Lower leg skin (tissue), 4 donors: ENCODE data around the gene ALPL. TPM values are rescaled to one million over a fixed set of nuclear protein-coding genes. Genes with fewer than 3 reads are reported as not detected.

Experiments
- DNase-seq, 2 donors: peaks; one replicate each; pipeline ENCODE4 v3.0.0-alpha.2; 2019; ENCODE audit warnings: low spot score in 2 of 2
- H3K4me3 ChIP-seq: fragments of 200-600 bp; sonication (generic); 2 replicates; pipeline ENCODE4 v1.5.1; 2017; ENCODE audit warnings: mild to moderate bottlenecking, low read depth; ENCODE audit not compliant: poor library complexity, severe bottlenecking
- POLR2A ChIP-seq, 2 donors: fragments of 450-650 bp; IDR thresholded peaks; one replicate each; pipeline ENCODE4 v1.6.1; 2016 to 2017; ENCODE audit warnings: antibody characterized with exemption in 2 of 2, mild to moderate bottlenecking in 1 of 2, moderate library complexity in 1 of 2
- WGBS, 2 donors: methylation state at CpG; one replicate each; pipeline ENCODE4 v1.1.5; 2018; 5-methylcytosine and 5-hydroxymethylcytosine counted together
- intact Hi-C: fragments of 100-400 bp; cut with DNase I; formaldehyde crosslinking; loops from one replicate; pipeline ENCODE4 v1.15.0; 2023; ENCODE audit warnings: low total_unique reads
- total RNA-seq, 4 donors: library from RNA; depleted of rRNA; stranded (reverse); fragments of >200 nt; gene quantifications; one replicate each; pipeline ENCODE4 v1.1.0, GENCODE V29; 2016
- TF ChIP-seq, protein P1 (sequence below), 3 donors: fragments of 450-650 bp; IDR thresholded peaks; one replicate each; pipeline ENCODE4 v1.5.1; 2016; ENCODE audit warnings: antibody characterized with exemption in 3 of 3, mild to moderate bottlenecking in 3 of 3, moderate library complexity in 2 of 3

The ALPL gene
- total RNA-seq, 4 donors from 2014 or later = 1.3 to 7.7 (median 2.2) TPM

DNA sequence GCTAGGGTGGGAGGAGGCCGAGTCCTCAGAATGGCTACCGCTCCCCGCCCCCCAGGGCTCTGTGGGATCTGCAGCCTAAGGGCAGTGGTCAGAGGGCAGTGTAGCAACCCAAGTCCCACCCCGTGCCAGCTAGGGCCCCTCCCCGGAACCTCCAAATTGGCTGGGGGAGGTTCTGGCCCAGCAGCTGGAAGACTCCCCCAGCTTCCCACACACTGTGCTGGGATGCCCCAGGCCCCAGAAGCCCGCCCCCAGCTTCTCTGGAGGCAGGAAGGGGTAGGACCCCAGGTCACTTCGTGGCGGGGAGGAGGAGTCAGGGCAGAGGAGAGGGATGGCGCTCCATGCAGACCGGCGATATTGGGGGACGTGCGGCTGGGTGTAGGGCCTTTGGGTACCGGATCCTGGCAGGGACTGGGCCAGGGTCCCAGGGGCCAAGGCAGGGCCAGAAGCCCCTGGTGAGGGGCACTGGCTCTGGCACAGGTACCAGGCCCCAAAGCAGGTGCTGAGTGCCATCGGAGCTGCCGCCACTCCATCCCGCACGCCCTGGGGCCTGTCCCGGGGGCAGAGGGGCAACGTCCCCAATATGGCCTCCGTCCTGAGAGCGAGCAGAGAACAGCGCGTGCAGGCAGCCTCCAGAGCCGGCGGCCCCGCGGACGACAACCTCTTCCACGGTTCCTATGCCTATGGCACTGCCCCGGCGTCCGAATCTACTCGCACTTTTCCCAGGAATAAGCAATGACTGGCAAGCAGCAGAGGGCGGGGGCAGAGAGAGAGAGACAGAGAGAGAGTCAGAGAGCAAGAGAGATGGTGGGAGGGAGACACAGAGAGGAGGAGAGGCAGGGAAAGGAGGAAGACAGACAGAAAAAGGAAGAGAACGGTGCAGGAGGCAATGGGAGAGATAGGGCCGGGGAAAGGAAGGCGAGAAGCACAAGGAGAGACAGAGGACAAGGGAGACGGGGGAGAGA, 94.2 kb downstream of the ALPL start:
- intact Hi-C loops = no loop called here

DNA sequence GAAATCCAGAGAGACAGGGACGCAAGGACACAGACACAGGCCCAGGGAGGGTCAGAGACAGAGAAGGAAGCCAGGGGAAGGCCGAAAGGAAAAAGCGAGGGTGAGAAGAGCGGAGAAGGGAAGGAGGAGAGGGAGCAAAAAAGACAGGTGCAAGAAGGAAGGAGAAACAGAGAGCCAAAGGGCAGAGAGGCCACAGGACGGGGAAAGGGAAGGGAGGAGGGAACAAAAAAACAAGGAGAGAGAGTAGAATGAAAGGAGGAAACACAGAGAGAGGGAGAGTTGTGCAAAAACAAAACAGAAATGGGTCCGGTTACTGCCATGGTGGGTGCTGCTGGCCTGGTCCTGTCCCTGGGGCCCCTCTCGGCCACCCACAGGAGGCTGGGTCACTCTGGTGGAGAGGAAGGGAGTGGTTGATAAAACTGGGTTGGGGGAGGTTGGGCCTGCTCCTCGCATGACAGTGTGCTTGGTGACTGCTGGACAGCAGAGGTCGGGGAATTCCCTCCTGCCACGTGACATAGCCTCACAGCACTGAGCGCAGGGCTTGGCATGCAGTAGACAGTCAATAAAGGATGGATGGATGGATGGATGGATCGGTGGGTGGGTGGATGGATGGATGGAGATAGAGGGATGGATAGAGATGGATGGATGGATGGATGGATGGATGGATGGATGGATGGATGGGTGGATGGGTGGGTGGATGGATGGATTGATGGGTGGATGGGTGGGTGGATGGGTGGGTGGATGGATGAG, 95.2 kb downstream of the ALPL start:
- no peak overlapping the region for H3K4me3 ChIP-seq
- TF ChIP-seq, protein P1, sequence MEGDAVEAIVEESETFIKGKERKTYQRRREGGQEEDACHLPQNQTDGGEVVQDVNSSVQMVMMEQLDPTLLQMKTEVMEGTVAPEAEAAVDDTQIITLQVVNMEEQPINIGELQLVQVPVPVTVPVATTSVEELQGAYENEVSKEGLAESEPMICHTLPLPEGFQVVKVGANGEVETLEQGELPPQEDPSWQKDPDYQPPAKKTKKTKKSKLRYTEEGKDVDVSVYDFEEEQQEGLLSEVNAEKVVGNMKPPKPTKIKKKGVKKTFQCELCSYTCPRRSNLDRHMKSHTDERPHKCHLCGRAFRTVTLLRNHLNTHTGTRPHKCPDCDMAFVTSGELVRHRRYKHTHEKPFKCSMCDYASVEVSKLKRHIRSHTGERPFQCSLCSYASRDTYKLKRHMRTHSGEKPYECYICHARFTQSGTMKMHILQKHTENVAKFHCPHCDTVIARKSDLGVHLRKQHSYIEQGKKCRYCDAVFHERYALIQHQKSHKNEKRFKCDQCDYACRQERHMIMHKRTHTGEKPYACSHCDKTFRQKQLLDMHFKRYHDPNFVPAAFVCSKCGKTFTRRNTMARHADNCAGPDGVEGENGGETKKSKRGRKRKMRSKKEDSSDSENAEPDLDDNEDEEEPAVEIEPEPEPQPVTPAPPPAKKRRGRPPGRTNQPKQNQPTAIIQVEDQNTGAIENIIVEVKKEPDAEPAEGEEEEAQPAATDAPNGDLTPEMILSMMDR (IDR thresholded peaks at IDR 0.05) = no peak
- TF ChIP-seq POLR2A (IDR thresholded peaks at IDR 0.05) = no peak
- 88 to 95% methylated on average over 12 of the region's 12 CpGs for WGBS, 2 donors
- intact Hi-C loops = no loop called here
- no peak for DNase-seq

More for the DNA sequence above, 94.2 kb downstream of the ALPL start:
- 86 to 90% methylated on average over 33 to 39 of the region's 39 CpGs for WGBS, 2 donors
- TF ChIP-seq, protein P1 (IDR thresholded peaks at IDR 0.05) = no peak
- no peak for TF ChIP-seq POLR2A (IDR thresholded peaks at IDR 0.05)
- no peak overlapping the region for H3K4me3 ChIP-seq
- no peak for DNase-seq

DNA sequence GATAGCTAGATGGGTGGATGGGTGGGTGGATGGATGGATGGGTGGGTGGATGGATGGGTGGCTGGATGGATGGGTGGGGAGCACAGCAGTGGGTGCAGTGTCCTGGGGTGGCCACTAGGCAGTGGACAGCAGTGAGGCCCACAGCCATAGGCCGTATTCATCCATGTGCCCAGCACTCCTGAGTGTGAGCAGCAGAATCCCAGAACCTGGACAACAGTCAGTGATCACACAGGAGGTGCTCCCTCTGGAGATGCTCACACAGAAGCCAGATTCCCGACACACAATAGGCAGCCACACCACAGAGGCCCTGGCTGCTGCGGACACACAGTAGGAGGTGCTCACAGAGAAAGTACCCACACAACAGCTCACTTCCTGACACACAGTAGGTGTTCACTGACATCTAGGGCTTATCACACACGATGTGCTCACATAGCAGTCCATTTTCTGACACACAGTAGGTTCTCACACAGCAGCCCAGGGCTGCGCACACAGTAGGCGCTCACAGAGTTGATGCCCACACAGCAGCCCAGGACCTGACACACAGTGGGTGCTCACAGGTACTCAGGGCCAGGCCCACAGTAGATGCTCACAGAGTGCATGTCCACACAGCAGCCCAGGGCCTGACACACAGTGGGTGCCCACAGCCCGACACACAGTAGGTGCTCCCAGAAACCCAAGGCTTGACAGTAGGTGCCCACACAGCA, 95.9 kb downstream of the ALPL start:
- 89 to 97% methylated on average over 5 to 7 of the region's 7 CpGs for WGBS, 2 donors
- no peak for TF ChIP-seq POLR2A (IDR thresholded peaks at IDR 0.05)
- TF ChIP-seq, protein P1 (IDR thresholded peaks at IDR 0.05) = no peak
- DNase-seq = no peak
- intact Hi-C loops = no loop called here
- H3K4me3 ChIP-seq = no peak overlapping the region

DNA sequence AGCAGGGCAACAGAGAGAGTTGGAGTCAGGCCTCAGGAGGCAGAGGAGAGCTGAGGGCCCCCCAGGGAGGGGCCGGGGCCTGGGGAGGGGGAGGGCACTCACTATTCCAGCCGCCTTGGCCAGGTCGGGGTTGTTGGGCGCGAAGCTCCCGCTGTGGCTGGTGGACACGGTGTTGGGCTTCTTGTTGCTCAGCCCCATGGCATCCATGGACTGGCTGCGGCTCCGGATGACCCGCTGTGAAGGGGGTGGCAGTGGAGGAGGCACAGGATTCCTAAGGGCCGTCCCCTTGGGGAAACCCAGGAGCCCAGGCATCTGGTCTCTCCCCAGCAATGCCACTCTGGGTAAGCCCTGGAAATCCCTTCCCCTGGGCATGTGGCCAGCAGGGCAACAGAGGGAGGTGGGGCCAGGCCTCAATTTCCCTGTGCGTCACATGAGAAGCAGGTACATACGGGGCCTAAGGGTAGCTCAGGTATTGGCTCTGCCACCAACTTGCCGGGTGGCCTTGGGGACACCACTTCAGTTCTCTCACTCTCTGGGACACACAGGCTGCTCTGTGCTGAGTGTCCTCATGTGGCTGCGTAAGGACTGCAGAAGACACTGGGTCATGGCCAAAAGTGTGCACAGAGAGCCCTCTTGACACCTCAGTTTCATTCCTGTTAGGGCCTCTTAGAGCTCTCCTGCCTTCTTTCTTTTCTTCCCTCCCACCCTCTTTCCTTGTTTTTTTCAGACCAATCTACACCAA, 96.9 kb downstream of the ALPL start:
- H3K4me3 ChIP-seq = no peak overlapping the region
- WGBS, 2 donors = 91 to 96% methylated on average over 13 to 14 of the region's 15 CpGs
- intact Hi-C loops = no loop called here
- TF ChIP-seq, protein P1 (IDR thresholded peaks at IDR 0.05) = no peak
- TF ChIP-seq POLR2A (IDR thresholded peaks at IDR 0.05) = no peak
- no peak for DNase-seq
